H1 (cell line): Measurements from ENCODE around the gene YPEL4. TPM values are rescaled to one million over a fixed set of nuclear protein-coding genes. Genes with fewer than 3 reads are reported as not detected.

ENCODE experiments used
- CTCF ChIA-PET: fragments of 300-600 bp; sonication (Branson Sonifier 250); formaldehyde crosslinking; loops from one replicate; lab custom pipeline; 2021; ENCODE audit not compliant: partially characterized antibody; lab: Charles Lee
- POLR2A ChIA-PET: fragments of 300-600 bp; sonication (Branson Sonifier 250); formaldehyde crosslinking; loops from one replicate; lab custom pipeline; 2021; ENCODE audit warnings: inconsistent platforms; ENCODE audit not compliant: partially characterized antibody; lab: Charles Lee
- DNase-seq, 2 experiments: peaks; one replicate each; pipeline versions ENCODE4 v3.0.0 to v3.0.0-alpha.2; 2010 to 2022; ENCODE audit warnings: low spot score in 2 of 2, low read depth in 1 of 2, mixed read lengths in 1 of 2
- FAIRE-seq: peaks from 2 replicates; lab custom pipeline; 2011; peaks lifted over from hg19 to GRCh38; lab: Jason Lieb, UNC
- H2AFZ ChIP-seq: 2 replicates; pipeline ENCODE4 v1.8.1; 2012; ENCODE audit warnings: low read length, inconsistent platforms
- H2AK5ac ChIP-seq: 2 replicates; pipeline ENCODE4 v1.6.1; 2013; ENCODE audit warnings: low read depth, low read length
- H2BK120ac ChIP-seq: replicated peaks from 2 replicates; pipeline ENCODE3; 2013; ENCODE audit warnings: low read depth, low read length, inconsistent platforms
- H2BK12ac ChIP-seq: 2 replicates; pipeline ENCODE4 v1.6.1; 2013; ENCODE audit warnings: low read depth, low read length
- H2BK15ac ChIP-seq: 2 replicates; pipeline ENCODE4 v1.6.1; 2013; ENCODE audit warnings: low read length
- H2BK20ac ChIP-seq: 2 replicates; pipeline ENCODE4 v1.6.1; 2013; ENCODE audit warnings: low read length
- H2BK5ac ChIP-seq: 2 replicates; pipeline ENCODE4 v1.6.1; 2013; ENCODE audit warnings: low read depth, low read length
- H3K14ac ChIP-seq: 2 replicates; pipeline ENCODE4 v1.6.1; 2013; ENCODE audit warnings: inconsistent platforms; ENCODE audit not compliant: insufficient read length
- H3K18ac ChIP-seq: 2 replicates; pipeline ENCODE4 v1.6.1; 2013; ENCODE audit warnings: low read length; ENCODE audit errors: extremely low read depth
- H3K23ac ChIP-seq: 2 replicates; pipeline ENCODE4 v1.6.1; 2013; ENCODE audit warnings: inconsistent platforms; ENCODE audit not compliant: insufficient read length
- H3K23me2 ChIP-seq: 2 replicates; pipeline ENCODE4 v1.6.1; 2013; ENCODE audit warnings: low read depth, low read length
- H3K27ac ChIP-seq: 2 replicates; pipeline ENCODE4 v1.6.1; 2011; ENCODE audit warnings: low read depth, low read length, inconsistent platforms
- H3K27me3 ChIP-seq, 4 experiments: replicated peaks in 1 of 4; 1 replicate in 1 of 4; 2 replicates in 3 of 4; pipeline versions ENCODE4 v1.6.1 to v1.8.1; 2011 to 2013; ENCODE audit warnings: low read length in 3 of 4, mild to moderate bottlenecking in 3 of 4, inconsistent platforms in 2 of 4, mixed read lengths in 2 of 4, moderate library complexity in 1 of 4; ENCODE audit not compliant: control insufficient read depth in 3 of 4, insufficient read depth in 3 of 4; ENCODE audit errors: extremely low read depth in 1 of 4
- H3K36me3 ChIP-seq, 4 experiments: 2 replicates each; pipeline versions ENCODE4 v1.6.1 to v1.8.1; 2011 to 2013; ENCODE audit warnings: mild to moderate bottlenecking in 4 of 4, low read length in 3 of 4, moderate library complexity in 2 of 4, control low read depth in 1 of 4, inconsistent platforms in 1 of 4; ENCODE audit not compliant: insufficient read depth in 4 of 4, control insufficient read depth in 2 of 4
- H3K4ac ChIP-seq: replicated peaks from 2 replicates; pipeline ENCODE3; 2013; ENCODE audit warnings: low read length, low read depth, mixed read lengths, inconsistent platforms; ENCODE audit not compliant: insufficient read length
- H3K4me1 ChIP-seq, 4 experiments: replicated peaks in 1 of 4; 1 replicate in 1 of 4; 2 replicates in 3 of 4; pipeline versions ENCODE4 v1.6.1 to v1.8.1; 2011 to 2013; ENCODE audit warnings: low read length in 3 of 4, inconsistent platforms in 2 of 4, mixed read lengths in 1 of 4; ENCODE audit not compliant: insufficient read depth in 4 of 4, control insufficient read depth in 3 of 4
- H3K4me2 ChIP-seq, 2 experiments: 2 replicates each; pipeline versions ENCODE4 v1.6.1 to v1.8.1; 2011 to 2013; ENCODE audit warnings: low read depth in 2 of 2, low read length in 2 of 2, control low read depth in 1 of 2, inconsistent platforms in 1 of 2, mild to moderate bottlenecking in 1 of 2; ENCODE audit not compliant: insufficient read depth in 1 of 2
- H3K4me3 ChIP-seq, 4 experiments: fragments of 200-600, 300-600 bp in 1 of 4; sonication (generic), shearing (Covaris generic), sonication (Bioruptor Twin) in 1 of 4; 2 replicates each; pipeline versions ENCODE4 v1.5.1 to v1.8.1; 2011 to 2016; ENCODE audit warnings: low read length in 4 of 4, low read depth in 3 of 4, control low read depth in 2 of 4, inconsistent platforms in 2 of 4, mild to moderate bottlenecking in 2 of 4, mixed read lengths in 1 of 4, moderate library complexity in 1 of 4; ENCODE audit not compliant: insufficient read depth in 2 of 4; ENCODE audit errors: extremely low read depth in 1 of 4
- H3K56ac ChIP-seq: replicated peaks from 2 replicates; pipeline ENCODE3; 2013; ENCODE audit warnings: low read depth, mild to moderate bottlenecking, mixed read lengths, low read length, inconsistent platforms; ENCODE audit not compliant: insufficient read length
- H3K79me1 ChIP-seq: 2 replicates; pipeline ENCODE4 v1.6.1; 2013; ENCODE audit warnings: low read depth, low read length, control low read depth
- H3K79me2 ChIP-seq, 2 experiments: 2 replicates each; pipeline versions ENCODE4 v1.6.1 to v1.8.1; 2012 to 2013; ENCODE audit warnings: low read length in 2 of 2, mild to moderate bottlenecking in 2 of 2, inconsistent platforms in 1 of 2; ENCODE audit not compliant: insufficient read depth in 2 of 2, control insufficient read depth in 1 of 2
- H3K9ac ChIP-seq, 4 experiments: replicated peaks in 1 of 4; 1 replicate in 1 of 4; 2 replicates in 3 of 4; pipeline versions ENCODE4 v1.6.1 to v1.8.1; 2011 to 2013; ENCODE audit warnings: low read depth in 3 of 4, low read length in 3 of 4, control low read depth in 2 of 4, mild to moderate bottlenecking in 2 of 4, moderate library complexity in 2 of 4, inconsistent platforms in 1 of 4; ENCODE audit errors: extremely low read depth in 1 of 4
- H3K9me3 ChIP-seq, 2 experiments: 2 replicates each; pipeline versions ENCODE4 v1.6.1 to v1.8.1; 2012 to 2013; ENCODE audit warnings: mild to moderate bottlenecking in 2 of 2, moderate library complexity in 2 of 2, control low read depth in 1 of 2, inconsistent platforms in 1 of 2, low read depth in 1 of 2, low read length in 1 of 2, mixed read lengths in 1 of 2; ENCODE audit not compliant: insufficient read depth in 2 of 2
- H4K20me1 ChIP-seq, 2 experiments: replicated peaks in 1 of 2; 2 replicates each; pipeline versions ENCODE3 to v1.8.1; 2011 to 2013; ENCODE audit warnings: inconsistent platforms in 2 of 2, low read length in 2 of 2, mild to moderate bottlenecking in 1 of 2; ENCODE audit not compliant: insufficient read depth in 2 of 2, control insufficient read depth in 1 of 2
- H4K5ac ChIP-seq: 2 replicates; pipeline ENCODE4 v1.6.1; 2013; ENCODE audit warnings: low read length, low read depth, mixed read lengths, inconsistent platforms; ENCODE audit not compliant: insufficient read length
- H4K8ac ChIP-seq: 2 replicates; pipeline ENCODE4 v1.8.0; 2013; ENCODE audit warnings: mild to moderate bottlenecking, moderate library complexity, low read length, inconsistent platforms; ENCODE audit not compliant: insufficient read depth; ENCODE audit errors: extremely low read depth
- H4K91ac ChIP-seq: replicated peaks from 2 replicates; pipeline ENCODE3; 2013; ENCODE audit warnings: low read length, mixed read lengths, inconsistent platforms; ENCODE audit not compliant: insufficient read length
- JUND ChIP-seq: IDR thresholded peaks from 2 replicates; pipeline ENCODE4 v1.6.1; 2011; ENCODE audit warnings: mild to moderate bottlenecking, improper control_type of control experiment, low read length
- RAD21 ChIP-seq, 2 experiments: IDR thresholded peaks in 1 of 2; conservative IDR thresholded peaks in 1 of 2; 2 replicates each; pipeline ENCODE4 v1.6.1; 2011; ENCODE audit warnings: low read depth in 2 of 2, low read length in 2 of 2, improper control_type of control experiment in 1 of 2, inconsistent platforms in 1 of 2, mild to moderate bottlenecking in 1 of 2, moderate library complexity in 1 of 2
- SRF ChIP-seq: IDR thresholded peaks from 2 replicates; pipeline ENCODE4 v1.6.1; 2011; ENCODE audit warnings: mild to moderate bottlenecking, low read depth, low read length, moderate library complexity
- USF2 ChIP-seq: IDR thresholded peaks from 2 replicates; pipeline ENCODE4 v1.6.1; 2011; ENCODE audit warnings: low read length, improper control_type of control experiment
- polyA plus RNA-seq, 7 experiments: library from polyadenylated mRNA; depleted of rRNA in 3 of 7; stranded (reverse) in 5 of 7; unstranded in 2 of 7; fragments of >200 nt in 5 of 7; fragments of 200-250 nt in 2 of 7; gene quantifications; 1 replicate in 5 of 7; 2 replicates in 1 of 7; 4 replicates in 1 of 7; pipeline versions ENCODE4 v1.2.1 to v1.2.3, GENCODE V29; 2011 to 2013; ENCODE audit warnings: missing spikeins in 2 of 7, mixed read lengths in 2 of 7
- total RNA-seq: library from RNA; stranded (reverse); fragmentation: NEBNext Ultra II Directional; extraction: Animal tissue kit (Norgen Biotek cat#: 25700); gene quantifications from 2 replicates; pipeline ENCODE4 v1.2.1, GENCODE V29; 2021

YPEL4 gene
- total and polyA plus RNA-seq, 2 of the 8 experiments (the other 6 are each of a cell fraction or from before 2014, with no cell fraction given): 0.13 to 0.38 TPM

GRCh38 chr11:57634311-57634710 lies 15.4 kb downstream of the YPEL4 start:
- no peak for FAIRE-seq

More at GRCh38 chr11:57634311-57634710, 15.4 kb downstream of the YPEL4 start:
- ChIA-PET POLR2A (interaction anchor here (1.8 to 29.6 kb wide), 6 partner anchors 6 to 69 kb away, joined by 3 to 1546 read pairs (median 42); partner anchors contain the start of genes CLP1, SERPING1, UBE2L6 and YPEL4), CTCF (interaction anchor here (0.8 to 3.7 kb wide), 11 partner anchors 9 to 176 kb away, joined by 3 to 15 read pairs (median 4); partner anchors contain the start of gene UBE2L6)
- H3K9me3 ChIP-seq: no peaks in the 10 kb centered on the region
- no peak overlapping the region for H2BK20ac ChIP-seq
- no peak overlapping the region for H2AK5ac ChIP-seq
- H3K23ac ChIP-seq: no peak overlapping the region
- no peak overlapping the region for H2BK120ac ChIP-seq
- H3K4me3 ChIP-seq: no peak overlapping the region
- no peak overlapping the region for H2BK12ac ChIP-seq
- no peak for DNase-seq
- H3K4me2 ChIP-seq: no peak overlapping the region
- no peak for TF ChIP-seq SRF
- TF ChIP-seq USF2: no peak
- no peak for TF ChIP-seq JUND
- no peak for TF ChIP-seq RAD21 (IDR thresholded peaks at IDR 0.05 in 1 of 2, conservative IDR thresholded peaks at IDR 0.05 in 1 of 2; ENCODE audit: low read depth in 2 of 2, low read length in 2 of 2)
- H3K56ac ChIP-seq: no peak overlapping the region
- H3K4ac ChIP-seq: no peak overlapping the region
- peaks cover 7% of the 10 kb centered on the region; the same call in 1 of the 2 replicates for H3K23me2 ChIP-seq
- H4K8ac ChIP-seq: no peak overlapping the region
- H3K36me3 ChIP-seq: no peaks in the 10 kb centered on the region
- H3K18ac ChIP-seq: no peak overlapping the region
- no peak overlapping the region for H4K91ac ChIP-seq
- peaks cover 0 to 2% of the 10 kb centered on the region in 2 experiments for H4K20me1 ChIP-seq
- no peak overlapping the region for H2AFZ ChIP-seq
- H3K79me1 ChIP-seq: 0 out of 2 replicates have a peak, but pooled peaks cover 2% of the 10 kb centered on the region
- H3K27me3 ChIP-seq: no peaks in the 10 kb centered on the region; a peak in 1 of 7 replicates
- no peak overlapping the region for H3K27ac ChIP-seq
- H2BK5ac ChIP-seq: no peak overlapping the region
- H3K14ac ChIP-seq: no peak overlapping the region
- peaks cover 0 to 9% of the 10 kb centered on the region in 2 experiments; a peak in 2 of 4 replicates for H3K79me2 ChIP-seq
- H3K9ac ChIP-seq: no peak overlapping the region
- H3K4me1 ChIP-seq: peaks cover 4 to 10% (median 8%) of the 10 kb centered on the region in 4 experiments
- H4K5ac ChIP-seq: no peak overlapping the region
- H2BK15ac ChIP-seq: no peak overlapping the region
